Measurements from ENCODE around the gene EVX1. TPM values are rescaled to one million over a fixed set of nuclear protein-coding genes. Genes with fewer than 3 reads are reported as not detected.

Gene EVX1
- total RNA-seq, 4 donors from 2014 or later, result not detected

GRCh38 chr7:27219821-27220220 lies 22.8 kb upstream of the EVX1 start:
- Histone ChIP-seq H3K27ac (no peak overlapping the region), H3K9me3 (no peaks in the 10 kb centered on the region), H3K36me3 (no peaks in the 10 kb centered on the region), H3K4me1 (peaks cover 0 to 4% (median 0%) of the 10 kb centered on the region in 4 donors), H3K4me3 (no peak overlapping the region), H3K27me3 (peaks cover 0 to 35% of the 10 kb centered on the region in 2 donors)
- no peak for TF ChIP-seq CTCF (IDR thresholded peaks at IDR 0.05)
- TF ChIP-seq POLR2A (IDR thresholded peaks at IDR 0.05), result no peak
- DNase-seq, result peak in 1 of 3 donors; percentile 28

- H3K9me3 ChIP-seq, result no peaks in the 10 kb centered on the region
- H3K27me3 ChIP-seq, result peaks cover 0 to 42% of the 10 kb centered on the region in 2 donors
- no peak overlapping the region for H3K27ac ChIP-seq
- peaks cover 0 to 4% (median 0%) of the 10 kb centered on the region in 4 donors for H3K4me1 ChIP-seq
- no peak overlapping the region for H3K4me3 ChIP-seq
- DNase-seq, result peak in 1 of 3 donors; percentile 48
- TF ChIP-seq CTCF (IDR thresholded peaks at IDR 0.05) (no peak), POLR2A (IDR thresholded peaks at IDR 0.05) (no peak)
- H3K36me3 ChIP-seq, result no peaks in the 10 kb centered on the region
Observed at GRCh38 chr7:27220440-27220955, 22.1 kb upstream of the EVX1 start.

GRCh38 chr7:27221201-27221797 lies 21.3 kb upstream of the EVX1 start:
- TF ChIP-seq POLR2A (IDR thresholded peaks at IDR 0.05) (no peak), CTCF (IDR thresholded peaks at IDR 0.05) (no peak)
- no peak overlapping the region for H3K27ac ChIP-seq
- DNase-seq, result no peak
- peaks cover 0 to 48% of the 10 kb centered on the region in 2 donors for H3K27me3 ChIP-seq
- H3K4me3 ChIP-seq, result no peak overlapping the region
- H3K4me1 ChIP-seq, result peaks cover 0 to 4% (median 0%) of the 10 kb centered on the region in 4 donors
- no peaks in the 10 kb centered on the region for H3K36me3 ChIP-seq
- no peaks in the 10 kb centered on the region for H3K9me3 ChIP-seq

- Histone ChIP-seq H3K4me3 (no peak overlapping the region), H3K27me3 (peaks cover 0 to 48% of the 10 kb centered on the region in 2 donors), H3K27ac (no peak overlapping the region), H3K9me3 (no peaks in the 10 kb centered on the region), H3K36me3 (no peaks in the 10 kb centered on the region), H3K4me1 (peaks cover 0 to 4% (median 0%) of the 10 kb centered on the region in 4 donors)
- TF ChIP-seq CTCF (IDR thresholded peaks at IDR 0.05) (no peak), POLR2A (IDR thresholded peaks at IDR 0.05) (no peak)
- DNase-seq, result no peak
Observed at GRCh38 chr7:27223941-27224575, 18.5 kb upstream of the EVX1 start.

GRCh38 chr7:27224983-27225934 lies 17.3 kb upstream of the EVX1 start:
- TF ChIP-seq POLR2A (IDR thresholded peaks at IDR 0.05) (no peak), CTCF (IDR thresholded peaks at IDR 0.05) (no peak)
- Histone ChIP-seq H3K4me1 (peaks cover 0 to 4% (median 0%) of the 10 kb centered on the region in 4 donors), H3K4me3 (no peak overlapping the region), H3K27ac (no peak overlapping the region), H3K27me3 (peaks cover 0 to 38% of the 10 kb centered on the region in 2 donors), H3K9me3 (no peaks in the 10 kb centered on the region), H3K36me3 (no peaks in the 10 kb centered on the region)
- peak in 1 of 3 donors; percentile 48 for DNase-seq

Data from Peyer's patch (tissue), 4 donors.